HEK293 (cell line): ENCODE measurements around the gene RORB.
A peak's percentile ranks its signal among the peaks of the same experiment; 100 is the strongest.

Source experiments
- CTCF ChIA-PET: fragments of 350-600 bp; formaldehyde crosslinking; extraction: SDS; loops from one replicate; lab custom pipeline; 2021; ENCODE audit warnings: antibody characterized with exemption; lab: Yijun Ruan, JAX
- POLR2A ChIA-PET: fragments of 300-600 bp; formaldehyde crosslinking; extraction: SDS; loops from one replicate; lab custom pipeline; 2020; ENCODE audit warnings: antibody characterized with exemption, inconsistent platforms; lab: Yijun Ruan, JAX
- H3K27ac ChIP-seq: fragments of 200-500 bp; sonication (Bioruptor generic); 2 replicates; pipeline ENCODE4 v1.5.1; 2014; ENCODE audit warnings: low read depth, low read length, control low read depth, inconsistent platforms; ENCODE audit errors: extremely low read depth
- H3K36me3 ChIP-seq, 2 experiments: fragments of 200-500 bp in 1 of 2; sonication (Bioruptor generic) in 1 of 2; 1 replicate in 1 of 2; 2 replicates in 1 of 2; pipeline ENCODE4 v1.5.1; 2014 to 2017; ENCODE audit warnings: inconsistent platforms in 2 of 2, low read length in 2 of 2; ENCODE audit not compliant: control insufficient read depth in 2 of 2, insufficient read depth in 1 of 2
- H3K4me1 ChIP-seq: fragments of 200-500 bp; sonication (Bioruptor generic); 2 replicates; pipeline ENCODE4 v1.5.1; 2014; ENCODE audit warnings: mild to moderate bottlenecking, low read length, inconsistent platforms; ENCODE audit not compliant: control insufficient read depth, insufficient read depth
- H3K4me3 ChIP-seq: 2 replicates; pipeline ENCODE4 v1.5.1; 2011; ENCODE audit warnings: low read depth, mild to moderate bottlenecking, control low read depth, low read length, moderate library complexity
- H3K9me3 ChIP-seq: fragments of 200-500 bp; sonication (Bioruptor generic); 2 replicates; pipeline ENCODE4 v1.5.1; 2014; ENCODE audit warnings: low read depth, low read length, inconsistent platforms; ENCODE audit not compliant: control insufficient read depth, insufficient read depth
- BCL11A ChIP-seq: fragments of 450-650 bp; formaldehyde crosslinking; IDR thresholded peaks from 2 replicates; pipeline ENCODE4 v1.5.1; 2016; ENCODE audit warnings: low read depth, missing biosample characterization, missing genetic modification characterization
- FEZF1 ChIP-seq: fragments of 450-650 bp; formaldehyde crosslinking; IDR thresholded peaks from 2 replicates; pipeline ENCODE4 v1.5.1; 2016; ENCODE audit warnings: missing biosample characterization, missing genetic modification characterization
- GLIS1 ChIP-seq: fragments of 450-650 bp; formaldehyde crosslinking; IDR thresholded peaks from 2 replicates; pipeline ENCODE4 v1.5.1; 2016; ENCODE audit warnings: missing biosample characterization, missing genetic modification characterization
- HOXC10 ChIP-seq: sonication (generic); formaldehyde crosslinking; IDR thresholded peaks from 2 replicates; pipeline ENCODE4 v1.8.1; 2023; ENCODE audit warnings: mild to moderate bottlenecking, missing genetic modification reagents
- HOXD13 ChIP-seq: sonication (generic); formaldehyde crosslinking; IDR thresholded peaks from 2 replicates; pipeline ENCODE4 v1.8.0; 2022; ENCODE audit warnings: missing genetic modification reagents, borderline replicate concordance
- PRDM1 ChIP-seq: fragments of 450-650 bp; formaldehyde crosslinking; IDR thresholded peaks from 2 replicates; pipeline ENCODE4; 2016; ENCODE audit warnings: missing biosample characterization, missing genetic modification characterization
- SETDB1 ChIP-seq: IDR thresholded peaks from one replicate; pipeline ENCODE4 v1.6.1; 2017; ENCODE audit warnings: mild to moderate bottlenecking, low read length, moderate library complexity, mixed read lengths; ENCODE audit not compliant: insufficient read length
- YY1 ChIP-seq: fragments of 450-650 bp; formaldehyde crosslinking; IDR thresholded peaks from 2 replicates; pipeline ENCODE4 v1.5.1; 2018; ENCODE audit warnings: missing biosample characterization, missing genetic modification characterization
- YY2 ChIP-seq: fragments of 450-650 bp; formaldehyde crosslinking; IDR thresholded peaks from 2 replicates; pipeline ENCODE4 v1.5.1; 2016; ENCODE audit warnings: missing biosample characterization, missing genetic modification characterization
- ZBTB1 ChIP-seq: fragments of 450-650 bp; formaldehyde crosslinking; IDR thresholded peaks from 2 replicates; pipeline ENCODE4 v1.5.1; 2016; ENCODE audit warnings: missing biosample characterization, missing genetic modification characterization
- ZBTB17 ChIP-seq: fragments of 450-650 bp; formaldehyde crosslinking; IDR thresholded peaks from 2 replicates; pipeline ENCODE4 v1.5.1; 2016; ENCODE audit warnings: missing biosample characterization, missing genetic modification characterization
- ZBTB20 ChIP-seq: fragments of 450-650 bp; formaldehyde crosslinking; IDR thresholded peaks from 2 replicates; pipeline ENCODE4 v1.5.1; 2016; ENCODE audit warnings: missing biosample characterization, missing genetic modification characterization
- ZBTB21 ChIP-seq: fragments of 450-650 bp; formaldehyde crosslinking; IDR thresholded peaks from 2 replicates; pipeline ENCODE4 v1.5.1; 2017; ENCODE audit warnings: missing biosample characterization, missing genetic modification characterization
- ZFP3 ChIP-seq: fragments of 450-650 bp; formaldehyde crosslinking; IDR thresholded peaks from 2 replicates; pipeline ENCODE4 v1.5.1; 2016; ENCODE audit warnings: low read depth, missing biosample characterization, missing genetic modification characterization
- ZFP37 ChIP-seq: fragments of 450-650 bp; formaldehyde crosslinking; IDR thresholded peaks from 2 replicates; pipeline ENCODE4 v1.5.1; 2016; ENCODE audit warnings: missing biosample characterization, missing genetic modification characterization
- ZFP69B ChIP-seq: fragments of 450-650 bp; formaldehyde crosslinking; IDR thresholded peaks from 2 replicates; pipeline ENCODE4 v1.5.1; 2016; ENCODE audit warnings: missing biosample characterization, missing genetic modification characterization
- ZNF10 ChIP-seq: fragments of 450-650 bp; formaldehyde crosslinking; IDR thresholded peaks from 2 replicates; pipeline ENCODE4 v1.5.1; 2017; ENCODE audit warnings: missing biosample characterization, missing genetic modification characterization
- ZNF133 ChIP-seq: fragments of 450-650 bp; formaldehyde crosslinking; IDR thresholded peaks from 2 replicates; pipeline ENCODE4 v1.5.1; 2016; ENCODE audit warnings: missing biosample characterization, missing genetic modification characterization
- ZNF16 ChIP-seq: fragments of 450-650 bp; formaldehyde crosslinking; IDR thresholded peaks from 2 replicates; pipeline ENCODE4 v1.5.1; 2016; ENCODE audit warnings: low read depth, missing biosample characterization, missing genetic modification characterization
- ZNF184 ChIP-seq: fragments of 450-650 bp; IDR thresholded peaks from 2 replicates; pipeline ENCODE4 v1.5.1; 2018; ENCODE audit warnings: missing biosample characterization, mild to moderate bottlenecking, missing genetic modification characterization
- ZNF19 ChIP-seq: fragments of 450-650 bp; formaldehyde crosslinking; IDR thresholded peaks from 2 replicates; pipeline ENCODE4; 2016; ENCODE audit warnings: missing biosample characterization, missing genetic modification characterization, low read depth
- ZNF311 ChIP-seq: fragments of 450-650 bp; formaldehyde crosslinking; IDR thresholded peaks from 2 replicates; pipeline ENCODE4 v1.5.1; 2017; ENCODE audit warnings: missing biosample characterization, missing genetic modification characterization, borderline replicate concordance
- ZNF324 ChIP-seq: fragments of 450-650 bp; formaldehyde crosslinking; IDR thresholded peaks from 2 replicates; pipeline ENCODE4 v1.5.1; 2016; ENCODE audit warnings: missing biosample characterization, missing genetic modification characterization
- ZNF350 ChIP-seq: fragments of 450-650 bp; formaldehyde crosslinking; IDR thresholded peaks from 2 replicates; pipeline ENCODE4 v1.5.0; 2017; ENCODE audit warnings: missing biosample characterization, mild to moderate bottlenecking, missing genetic modification characterization
- ZNF501 ChIP-seq: fragments of 450-650 bp; formaldehyde crosslinking; IDR thresholded peaks from 2 replicates; pipeline ENCODE4 v1.5.1; 2016; ENCODE audit warnings: missing biosample characterization, missing genetic modification characterization
- ZNF560 ChIP-seq: fragments of 450-650 bp; formaldehyde crosslinking; IDR thresholded peaks from 2 replicates; pipeline ENCODE4 v1.5.1; 2017; ENCODE audit warnings: missing biosample characterization, missing genetic modification characterization, borderline replicate concordance
- ZNF600 ChIP-seq: fragments of 450-650 bp; formaldehyde crosslinking; IDR thresholded peaks from 2 replicates; pipeline ENCODE4 v1.5.1; 2016; ENCODE audit warnings: missing biosample characterization, missing genetic modification characterization
- ZNF629 ChIP-seq: fragments of 450-650 bp; formaldehyde crosslinking; IDR thresholded peaks from 2 replicates; pipeline ENCODE4 v1.5.1; 2017; ENCODE audit warnings: missing biosample characterization, missing genetic modification characterization
- ZNF658 ChIP-seq: fragments of 450-650 bp; formaldehyde crosslinking; IDR thresholded peaks from 2 replicates; pipeline ENCODE4; 2016; ENCODE audit warnings: missing biosample characterization, missing genetic modification characterization
- ZNF660 ChIP-seq: fragments of 450-650 bp; IDR thresholded peaks from 2 replicates; pipeline ENCODE4 v1.5.1; 2018; ENCODE audit warnings: missing biosample characterization, mild to moderate bottlenecking, missing genetic modification characterization
- ZNF777 ChIP-seq: fragments of 450-650 bp; formaldehyde crosslinking; IDR thresholded peaks from 2 replicates; pipeline ENCODE4 v1.5.1; 2017; ENCODE audit warnings: missing biosample characterization, missing genetic modification characterization, borderline replicate concordance
- ZNF792 ChIP-seq: fragments of 450-650 bp; formaldehyde crosslinking; IDR thresholded peaks from 2 replicates; pipeline ENCODE4 v1.5.1; 2016; ENCODE audit warnings: missing biosample characterization, missing genetic modification characterization
- ZNF837 ChIP-seq: fragments of 450-650 bp; formaldehyde crosslinking; IDR thresholded peaks from 2 replicates; pipeline ENCODE4 v1.5.1; 2016; ENCODE audit warnings: missing biosample characterization, missing genetic modification characterization
- TF ChIP-seq, protein P1 (sequence below): fragments of 450-650 bp; formaldehyde crosslinking; IDR thresholded peaks from 2 replicates; pipeline ENCODE4 v1.5.1; 2016; ENCODE audit warnings: missing biosample characterization, missing genetic modification characterization
- TF ChIP-seq, protein P2 (sequence below): fragments of 450-650 bp; formaldehyde crosslinking; IDR thresholded peaks from 2 replicates; pipeline ENCODE4; 2016; ENCODE audit warnings: missing biosample characterization, missing genetic modification characterization
- TF ChIP-seq, protein P3 (sequence below): fragments of 450-650 bp; formaldehyde crosslinking; IDR thresholded peaks from 2 replicates; pipeline ENCODE4 v1.5.1; 2016; ENCODE audit warnings: missing biosample characterization, missing genetic modification characterization
- TF ChIP-seq, protein P4 (sequence below): IDR thresholded peaks from 2 replicates; pipeline ENCODE4 v1.6.1; 2011; ENCODE audit warnings: mild to moderate bottlenecking, low read depth, low read length, borderline replicate concordance

The RORB gene

DNA sequence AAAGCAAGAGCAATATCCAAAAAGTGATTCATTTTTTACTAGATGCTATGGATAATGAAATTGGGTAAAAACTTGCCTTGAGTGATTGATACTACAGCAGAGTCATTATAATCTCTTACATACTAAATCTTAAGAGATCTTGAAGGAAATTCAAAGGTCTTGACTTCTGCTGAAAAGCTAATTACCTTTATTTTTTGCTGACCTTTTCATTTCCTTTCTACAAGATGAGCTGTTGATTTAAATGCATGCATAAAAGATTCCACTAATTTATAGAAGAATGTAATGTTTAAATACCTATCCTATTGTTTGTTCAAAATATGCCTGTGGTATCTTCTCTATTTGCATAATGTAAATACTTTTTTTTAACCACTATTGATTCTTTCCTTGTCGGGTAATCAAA is 27.2 kb downstream of the RORB start (continued):
- TF ChIP-seq ZBTB17 (no peak), ZNF560 (no peak), HOXC10 (CRISPR knock-in tag) (no peak), ZNF837 (no peak), ZNF10 (tag by site-specific recombination) (no peak), ZNF350 (tag by site-specific recombination) (no peak), ZBTB21 (tag by site-specific recombination) (no peak), YY1 (tag by site-specific recombination) (no peak), ZNF660 (no peak), ZNF792 (tag by site-specific recombination) (no peak), ZNF501 (tag by site-specific recombination) (no peak)
- TF ChIP-seq, protein P1, sequence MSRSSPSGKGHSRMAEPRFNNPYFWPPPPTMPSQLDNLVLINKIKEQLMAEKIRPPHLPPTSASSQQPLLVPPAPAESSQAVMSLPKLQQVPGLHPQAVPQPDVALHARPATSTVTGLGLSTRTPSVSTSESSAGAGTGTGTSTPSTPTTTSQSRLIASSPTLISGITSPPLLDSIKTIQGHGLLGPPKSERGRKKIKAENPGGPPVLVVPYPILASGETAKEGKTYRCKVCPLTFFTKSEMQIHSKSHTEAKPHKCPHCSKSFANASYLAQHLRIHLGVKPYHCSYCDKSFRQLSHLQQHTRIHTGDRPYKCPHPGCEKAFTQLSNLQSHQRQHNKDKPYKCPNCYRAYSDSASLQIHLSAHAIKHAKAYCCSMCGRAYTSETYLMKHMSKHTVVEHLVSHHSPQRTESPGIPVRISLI (tag by site-specific recombination): no peak

DNA sequence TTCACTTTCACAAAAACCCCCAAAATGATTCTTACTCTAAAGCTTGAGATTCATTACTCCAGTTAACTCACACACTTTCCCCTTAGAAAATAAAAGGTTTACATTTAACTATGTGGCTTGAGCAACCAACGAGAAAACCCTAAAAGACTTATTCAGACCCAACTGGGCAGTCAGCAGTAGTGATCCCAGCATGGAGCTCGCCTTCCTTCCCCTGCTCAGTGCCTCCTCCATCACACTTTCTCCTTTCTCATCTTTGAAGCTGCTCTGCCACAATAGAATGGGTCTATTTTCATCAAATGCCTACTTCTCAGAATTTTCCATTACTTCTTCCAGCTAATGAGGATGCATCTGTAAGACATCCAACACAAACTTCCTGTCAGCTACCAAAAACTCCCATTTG is 29.1 kb downstream of the RORB start:
- CTCF ChIA-PET: no interaction called here
- H3K27ac ChIP-seq: no peak overlapping the region
- POLR2A ChIA-PET: no interaction called here
- H3K9me3 ChIP-seq: no peaks in the 10 kb centered on the region
- H3K4me1 ChIP-seq: no peaks in the 10 kb centered on the region
- no peak overlapping the region for H3K4me3 ChIP-seq
- TF ChIP-seq ZNF311 (no peak), BCL11A (no peak), GLIS1 (tag by site-specific recombination) (no peak), ZNF19 (no peak), YY2 (no peak), SETDB1 (no peak), ZNF133 (tag by site-specific recombination) (no peak), ZBTB1 (tag by site-specific recombination) (no peak), ZBTB20 (tag by site-specific recombination) (no peak), FEZF1 (tag by site-specific recombination) (no peak), ZNF184 (tag by site-specific recombination) (no peak), ZFP69B (tag by site-specific recombination) (no peak), ZNF600 (tag by site-specific recombination) (no peak)
- TF ChIP-seq, protein P2, sequence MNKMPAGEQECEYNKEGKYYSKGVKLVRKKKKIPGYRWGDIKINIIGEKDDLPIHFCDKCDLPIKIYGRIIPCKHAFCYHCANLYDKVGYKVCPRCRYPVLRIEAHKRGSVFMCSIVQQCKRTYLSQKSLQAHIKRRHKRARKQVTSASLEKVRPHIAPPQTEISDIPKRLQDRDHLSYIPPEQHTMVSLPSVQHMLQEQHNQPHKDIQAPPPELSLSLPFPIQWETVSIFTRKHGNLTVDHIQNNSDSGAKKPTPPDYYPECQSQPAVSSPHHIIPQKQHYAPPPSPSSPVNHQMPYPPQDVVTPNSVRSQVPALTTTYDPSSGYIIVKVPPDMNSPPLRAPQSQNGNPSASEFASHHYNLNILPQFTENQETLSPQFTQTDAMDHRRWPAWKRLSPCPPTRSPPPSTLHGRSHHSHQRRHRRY: no peak
- TF ChIP-seq, all 188 proteins: peak for 0
- H3K36me3 ChIP-seq: no peaks in the 10 kb centered on the region

DNA sequence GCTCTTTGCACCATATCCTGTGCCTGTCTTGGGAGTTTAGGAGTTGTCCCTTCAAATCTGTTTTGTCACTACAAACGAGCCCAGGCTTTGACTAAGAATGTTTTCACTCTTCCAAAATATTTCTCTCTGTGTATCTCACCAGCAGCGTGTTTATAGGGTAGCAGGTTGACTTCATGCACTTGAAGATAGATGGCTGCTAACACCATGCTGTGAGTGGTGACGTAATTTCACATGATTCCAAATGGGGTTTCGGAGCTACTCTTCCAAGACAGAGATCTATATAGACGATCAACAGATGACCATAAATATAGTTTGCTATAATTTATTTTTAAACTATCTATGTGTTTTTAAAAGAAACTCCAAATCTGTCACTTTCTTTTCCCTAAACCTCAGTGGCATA is 30.6 kb downstream of the RORB start:
- ChIA-PET CTCF (no interaction called here), POLR2A (no interaction called here)
- H3K4me1 ChIP-seq: no peaks in the 10 kb centered on the region
- no peak overlapping the region for H3K27ac ChIP-seq
- no peaks in the 10 kb centered on the region for H3K36me3 ChIP-seq
- H3K9me3 ChIP-seq: no peaks in the 10 kb centered on the region
- H3K4me3 ChIP-seq: no peak overlapping the region
- TF ChIP-seq HOXD13 (CRISPR knock-in tag) (no peak), ZNF184 (tag by site-specific recombination) (no peak), ZFP37 (tag by site-specific recombination) (no peak), ZNF629 (tag by site-specific recombination) (0 out of 2 replicates have a peak, but pooled peaks have one; percentile 14), PRDM1 (tag by site-specific recombination) (no peak), ZNF777 (tag by site-specific recombination) (no peak), ZNF658 (no peak), ZFP3 (tag by site-specific recombination) (no peak), ZNF16 (no peak), ZNF324 (tag by site-specific recombination) (no peak)
- TF ChIP-seq, protein P3, sequence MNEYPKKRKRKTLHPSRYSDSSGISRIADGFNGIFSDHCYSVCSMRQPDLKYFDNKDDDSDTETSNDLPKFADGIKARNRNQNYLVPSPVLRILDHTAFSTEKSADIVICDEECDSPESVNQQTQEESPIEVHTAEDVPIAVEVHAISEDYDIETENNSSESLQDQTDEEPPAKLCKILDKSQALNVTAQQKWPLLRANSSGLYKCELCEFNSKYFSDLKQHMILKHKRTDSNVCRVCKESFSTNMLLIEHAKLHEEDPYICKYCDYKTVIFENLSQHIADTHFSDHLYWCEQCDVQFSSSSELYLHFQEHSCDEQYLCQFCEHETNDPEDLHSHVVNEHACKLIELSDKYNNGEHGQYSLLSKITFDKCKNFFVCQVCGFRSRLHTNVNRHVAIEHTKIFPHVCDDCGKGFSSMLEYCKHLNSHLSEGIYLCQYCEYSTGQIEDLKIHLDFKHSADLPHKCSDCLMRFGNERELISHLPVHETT (tag by site-specific recombination): no peak
- TF ChIP-seq, protein P4, sequence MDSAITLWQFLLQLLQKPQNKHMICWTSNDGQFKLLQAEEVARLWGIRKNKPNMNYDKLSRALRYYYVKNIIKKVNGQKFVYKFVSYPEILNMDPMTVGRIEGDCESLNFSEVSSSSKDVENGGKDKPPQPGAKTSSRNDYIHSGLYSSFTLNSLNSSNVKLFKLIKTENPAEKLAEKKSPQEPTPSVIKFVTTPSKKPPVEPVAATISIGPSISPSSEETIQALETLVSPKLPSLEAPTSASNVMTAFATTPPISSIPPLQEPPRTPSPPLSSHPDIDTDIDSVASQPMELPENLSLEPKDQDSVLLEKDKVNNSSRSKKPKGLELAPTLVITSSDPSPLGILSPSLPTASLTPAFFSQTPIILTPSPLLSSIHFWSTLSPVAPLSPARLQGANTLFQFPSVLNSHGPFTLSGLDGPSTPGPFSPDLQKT: no peak
